ENCODE data around the gene GIN1. TPM values are rescaled to one million over a fixed set of nuclear protein-coding genes. Genes with fewer than 3 reads are reported as not detected.

GIN1 gene
- total and polyA plus RNA-seq, 9 of the 15 experiments (the other 6 are each of a cell fraction or from before 2014, with no cell fraction given): 2.4 to 9.8 (median 7.8) TPM

DNA sequence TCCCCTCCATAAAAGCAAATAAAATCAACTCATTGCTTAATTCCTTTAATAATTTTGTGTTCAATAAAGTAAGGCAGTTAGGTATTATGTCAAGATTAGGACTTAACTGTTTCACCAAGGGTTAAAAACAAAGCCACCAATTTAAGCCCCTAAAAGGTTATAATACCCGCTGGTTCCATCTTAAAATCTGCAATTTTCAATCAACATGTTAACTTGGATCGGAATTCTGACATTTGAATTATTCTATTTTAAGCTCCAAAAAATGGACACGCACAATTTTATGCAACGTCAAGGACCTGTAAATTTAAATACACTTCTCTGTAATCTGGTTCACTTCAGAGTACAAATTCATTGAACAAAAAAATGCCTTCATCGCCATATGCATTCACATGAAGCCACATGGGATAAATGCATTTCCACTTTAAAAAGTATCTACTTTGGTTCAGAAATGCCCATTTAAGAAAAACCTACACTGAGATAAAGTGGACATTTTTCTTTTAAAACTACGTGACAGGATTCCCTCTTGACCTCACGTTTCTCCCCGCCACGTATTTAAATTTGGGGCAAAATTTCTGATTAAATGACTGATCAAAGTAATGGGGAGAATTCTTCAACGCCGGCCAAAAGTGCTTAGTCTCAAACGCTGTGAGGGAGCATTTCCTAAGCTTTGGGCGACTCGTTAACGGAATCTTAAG lies 721 bp downstream of the GIN1 start (continued):
- TF ChIP-seq POLR2H (tag; IDR thresholded peaks at IDR 0.05; ENCODE audit: low read depth) (0 out of 2 replicates have a peak, but pooled peaks have one; percentile 95), HDAC6 (IDR thresholded peaks at IDR 0.05; ENCODE audit: low read depth, low read length) (no peak), MYC (IDR thresholded peaks at IDR 0.05; ENCODE audit: low read depth, low read length) (no peak), MYC (CRISPR knock-in tag; IDR thresholded peaks at IDR 0.05; ENCODE audit: borderline replicate concordance, low read depth) (0 out of 2 replicates have a peak, but pooled peaks have one; percentile 15), ZC3H11A (IDR thresholded peaks at IDR 0.05; ENCODE audit: low read depth, low read length) (no peak), ZNF780A (CRISPR knock-in tag; IDR thresholded peaks at IDR 0.05) (0 out of 2 replicates have a peak, but pooled peaks have one; percentile 29), SIN3B (IDR thresholded peaks at IDR 0.05; ENCODE audit: low read depth) (no peak), YBX1 (IDR thresholded peaks at IDR 0.05) (no peak), ZNF384 (IDR thresholded peaks at IDR 0.05; ENCODE audit: low read depth, low read length) (no peak), ZNF354B (CRISPR knock-in tag; IDR thresholded peaks at IDR 0.05) (no peak), ZNF644 (tag; IDR thresholded peaks at IDR 0.05; ENCODE audit: low read depth) (0 out of 2 replicates have a peak, but pooled peaks have one; percentile 20), RBM34 (IDR thresholded peaks at IDR 0.05; ENCODE audit: borderline replicate concordance, insufficient read depth, low read length) (no peak), TAF7 (tag; IDR thresholded peaks at IDR 0.05) (peak; percentile 67; the same call in 1 of the 2 replicates), MYNN (IDR thresholded peaks at IDR 0.05) (no peak), MYNN (CRISPR knock-in tag; IDR thresholded peaks at IDR 0.05) (no peak), CREB1 (IDR thresholded peaks at IDR 0.05) (no peak), CREB1 (CRISPR knock-in tag; IDR thresholded peaks at IDR 0.05) (no peak; the same call in 1 of the 2 replicates), ZNF717 (CRISPR knock-in tag; IDR thresholded peaks at IDR 0.05) (0 out of 2 replicates have a peak, but pooled peaks have one; percentile 14), PHB (CRISPR knock-in tag; IDR thresholded peaks at IDR 0.05) (no peak), STAT5B (CRISPR knock-in tag; IDR thresholded peaks at IDR 0.05) (no peak), TBL1XR1 (IDR thresholded peaks at IDR 0.05; ENCODE audit: low read length in 2 of 2) (no peak), ELF1 (tag; IDR thresholded peaks at IDR 0.05) (no peak), POLR3G (IDR thresholded peaks at IDR 0.05; ENCODE audit: extremely low read depth, insufficient read length, insufficient replicate concordance) (no peak)
- TF ChIP-seq, protein P1, sequence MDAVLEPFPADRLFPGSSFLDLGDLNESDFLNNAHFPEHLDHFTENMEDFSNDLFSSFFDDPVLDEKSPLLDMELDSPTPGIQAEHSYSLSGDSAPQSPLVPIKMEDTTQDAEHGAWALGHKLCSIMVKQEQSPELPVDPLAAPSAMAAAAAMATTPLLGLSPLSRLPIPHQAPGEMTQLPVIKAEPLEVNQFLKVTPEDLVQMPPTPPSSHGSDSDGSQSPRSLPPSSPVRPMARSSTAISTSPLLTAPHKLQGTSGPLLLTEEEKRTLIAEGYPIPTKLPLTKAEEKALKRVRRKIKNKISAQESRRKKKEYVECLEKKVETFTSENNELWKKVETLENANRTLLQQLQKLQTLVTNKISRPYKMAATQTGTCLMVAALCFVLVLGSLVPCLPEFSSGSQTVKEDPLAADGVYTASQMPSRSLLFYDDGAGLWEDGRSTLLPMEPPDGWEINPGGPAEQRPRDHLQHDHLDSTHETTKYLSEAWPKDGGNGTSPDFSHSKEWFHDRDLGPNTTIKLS (IDR thresholded peaks at IDR 0.05; ENCODE audit: borderline replicate concordance, low read depth): no peak
- TF ChIP-seq, protein P2, sequence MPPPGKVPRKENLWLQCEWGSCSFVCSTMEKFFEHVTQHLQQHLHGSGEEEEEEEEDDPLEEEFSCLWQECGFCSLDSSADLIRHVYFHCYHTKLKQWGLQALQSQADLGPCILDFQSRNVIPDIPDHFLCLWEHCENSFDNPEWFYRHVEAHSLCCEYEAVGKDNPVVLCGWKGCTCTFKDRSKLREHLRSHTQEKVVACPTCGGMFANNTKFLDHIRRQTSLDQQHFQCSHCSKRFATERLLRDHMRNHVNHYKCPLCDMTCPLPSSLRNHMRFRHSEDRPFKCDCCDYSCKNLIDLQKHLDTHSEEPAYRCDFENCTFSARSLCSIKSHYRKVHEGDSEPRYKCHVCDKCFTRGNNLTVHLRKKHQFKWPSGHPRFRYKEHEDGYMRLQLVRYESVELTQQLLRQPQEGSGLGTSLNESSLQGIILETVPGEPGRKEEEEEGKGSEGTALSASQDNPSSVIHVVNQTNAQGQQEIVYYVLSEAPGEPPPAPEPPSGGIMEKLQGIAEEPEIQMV (tag; conservative IDR thresholded peaks at IDR 0.05; ENCODE audit: low read depth): no peak
- TF ChIP-seq, protein P3, sequence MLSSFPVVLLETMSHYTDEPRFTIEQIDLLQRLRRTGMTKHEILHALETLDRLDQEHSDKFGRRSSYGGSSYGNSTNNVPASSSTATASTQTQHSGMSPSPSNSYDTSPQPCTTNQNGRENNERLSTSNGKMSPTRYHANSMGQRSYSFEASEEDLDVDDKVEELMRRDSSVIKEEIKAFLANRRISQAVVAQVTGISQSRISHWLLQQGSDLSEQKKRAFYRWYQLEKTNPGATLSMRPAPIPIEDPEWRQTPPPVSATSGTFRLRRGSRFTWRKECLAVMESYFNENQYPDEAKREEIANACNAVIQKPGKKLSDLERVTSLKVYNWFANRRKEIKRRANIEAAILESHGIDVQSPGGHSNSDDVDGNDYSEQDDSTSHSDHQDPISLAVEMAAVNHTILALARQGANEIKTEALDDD (IDR thresholded peaks at IDR 0.05): peak; percentile 31; the same call in 1 of the 2 replicates
